ENCODE measurements around the gene SPSB4.

SPSB4 gene

DNA sequence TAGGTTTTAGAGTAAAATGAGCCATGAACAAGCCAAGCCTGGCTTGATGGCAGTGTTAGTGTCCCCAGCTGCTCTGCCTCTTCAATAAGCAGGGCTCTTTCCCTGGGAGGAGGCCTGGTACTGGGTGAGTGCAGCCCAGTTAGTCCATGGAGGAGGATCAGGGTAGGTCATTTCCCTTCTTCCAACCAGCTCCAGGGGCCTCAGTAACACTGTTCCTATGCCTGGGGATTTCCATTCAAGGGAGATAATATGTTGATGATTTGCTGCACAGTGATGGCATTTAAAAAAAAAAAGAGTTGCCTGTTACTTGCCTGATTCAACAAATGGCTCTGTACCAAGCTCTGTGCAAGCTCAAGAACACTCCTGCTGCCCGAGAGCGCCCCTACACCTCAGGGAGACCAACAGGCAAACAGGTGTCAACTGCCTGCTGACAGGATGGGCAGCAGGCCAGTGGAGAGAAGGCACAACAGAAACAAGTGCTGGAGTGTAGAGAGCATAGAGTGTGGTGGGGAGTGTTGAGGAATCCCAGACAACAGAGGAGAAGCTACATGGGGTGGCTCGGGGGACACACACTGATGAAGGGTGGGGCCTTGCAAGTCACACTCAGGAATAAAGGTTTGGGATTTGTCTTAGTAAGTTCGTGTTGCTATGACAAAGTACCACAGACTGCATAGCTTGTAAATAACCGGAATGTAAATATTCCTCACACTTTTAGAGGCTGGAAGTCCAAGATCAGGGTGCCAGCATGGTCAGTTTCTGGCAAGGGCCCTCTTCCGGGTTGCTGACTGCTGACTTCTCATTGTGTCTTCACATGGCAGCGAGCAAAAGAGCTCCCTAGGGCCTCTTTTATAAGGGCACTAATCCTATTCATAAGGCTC lies 101.9 kb downstream of the SPSB4 start:
- no peak for DNase-seq (ENCODE audit: low read depth)

DNA sequence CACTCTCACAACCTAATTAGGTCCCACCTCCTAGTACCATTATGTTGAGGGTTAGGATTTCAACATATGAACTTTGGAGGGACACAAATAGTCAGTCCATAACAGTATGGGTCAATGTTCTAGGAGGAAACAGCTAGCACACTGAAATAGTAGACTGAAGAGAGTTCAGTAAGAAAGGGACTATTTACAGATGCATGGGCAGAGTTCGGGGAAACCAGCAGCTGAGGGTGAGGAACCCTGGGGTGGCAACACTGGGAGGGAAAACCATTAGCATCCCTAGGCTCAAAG lies 102.5 kb downstream of the SPSB4 start:
- DNase-seq (ENCODE audit: low read depth): no peak

DNA sequence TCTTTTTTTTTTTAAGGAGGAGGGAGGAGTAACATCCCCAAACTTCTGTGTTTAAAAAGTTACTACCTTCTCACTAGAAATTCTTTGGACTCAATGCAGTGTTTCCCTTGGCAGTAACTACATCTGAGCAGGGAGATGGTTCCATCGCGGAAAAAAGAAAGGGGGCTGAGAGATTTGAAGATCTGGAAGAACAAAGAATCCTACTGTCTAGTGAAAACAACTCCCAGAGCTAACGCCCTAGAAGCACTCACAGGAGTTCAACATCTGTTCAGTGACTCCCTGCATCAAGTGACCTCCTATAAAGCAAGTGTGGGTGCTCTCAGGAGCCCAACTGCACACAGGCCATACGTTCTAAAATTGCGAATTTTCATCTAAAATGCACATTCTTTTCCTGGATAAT lies 113.7 kb downstream of the SPSB4 start:
- DNase-seq (ENCODE audit: low read depth): no peak

DNA sequence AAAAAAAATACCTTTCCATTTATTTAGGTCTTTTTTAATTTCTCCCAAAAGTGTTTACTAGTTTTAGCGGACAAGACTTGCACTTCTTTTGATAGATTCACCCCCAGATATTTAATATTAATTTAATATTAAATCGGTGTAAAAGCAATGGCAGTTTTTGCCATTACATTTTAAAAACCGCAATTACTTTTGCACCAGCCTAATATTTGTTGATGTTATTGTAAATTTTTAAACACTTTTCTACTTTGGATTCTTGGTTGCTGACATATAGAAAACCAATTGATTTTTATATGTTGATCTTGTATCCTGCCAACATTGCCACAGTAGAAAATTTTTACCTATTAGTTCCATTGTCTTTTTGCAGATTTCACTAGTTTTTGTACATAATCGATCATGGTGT lies 116.5 kb downstream of the SPSB4 start:
- DNase-seq (ENCODE audit: low read depth): no peak

DNA sequence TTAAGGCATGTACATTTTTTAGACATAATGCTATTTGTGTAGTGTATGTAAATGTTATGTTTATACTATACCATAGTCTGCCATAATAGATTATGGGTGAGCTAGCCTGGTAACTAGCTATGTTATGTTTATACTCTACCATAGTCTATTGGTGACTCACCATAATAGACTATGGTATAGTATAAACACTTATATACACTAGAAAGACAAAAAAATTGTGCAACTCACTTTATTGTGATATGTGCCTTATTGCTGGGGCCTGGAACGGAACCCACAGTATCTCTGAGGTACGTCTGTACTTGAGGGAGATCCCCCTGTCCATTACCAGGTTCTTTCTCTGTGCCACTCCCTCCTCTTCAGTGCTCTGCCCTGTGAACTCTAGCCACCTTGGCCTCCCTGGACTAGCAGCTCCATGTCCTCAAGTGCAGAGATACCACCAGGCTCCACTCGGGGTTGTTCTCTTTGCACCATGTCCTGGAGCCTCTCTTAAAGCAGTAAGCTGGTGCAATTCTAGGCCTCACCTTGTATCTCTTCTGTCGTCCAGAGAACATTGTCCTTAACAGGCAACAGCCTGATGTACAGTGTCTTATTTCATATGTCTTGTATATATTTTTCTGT lies 119.6 kb downstream of the SPSB4 start:
- DNase-seq (ENCODE audit: low read depth): no peak

DNA sequence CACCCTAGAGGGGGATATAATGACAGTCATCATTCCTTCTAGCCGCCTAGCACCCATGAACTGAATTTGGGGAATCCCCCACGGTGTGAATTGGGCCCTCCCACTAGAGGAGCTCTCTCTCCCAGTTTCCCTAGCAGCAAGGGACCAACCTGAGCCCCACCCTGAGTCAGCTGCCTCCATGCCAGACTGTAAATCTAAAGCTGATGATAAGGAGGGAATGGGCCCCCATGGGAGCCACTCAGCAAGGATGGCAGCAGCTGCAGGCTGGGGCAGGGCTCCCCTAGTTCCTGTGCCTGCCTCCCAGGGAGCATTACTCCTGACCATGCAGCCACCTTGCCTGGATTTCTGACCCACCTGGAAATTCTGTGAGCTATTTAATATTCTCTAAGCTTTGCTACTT lies 123.5 kb downstream of the SPSB4 start:
- no peak for DNase-seq (ENCODE audit: low read depth)

DNA sequence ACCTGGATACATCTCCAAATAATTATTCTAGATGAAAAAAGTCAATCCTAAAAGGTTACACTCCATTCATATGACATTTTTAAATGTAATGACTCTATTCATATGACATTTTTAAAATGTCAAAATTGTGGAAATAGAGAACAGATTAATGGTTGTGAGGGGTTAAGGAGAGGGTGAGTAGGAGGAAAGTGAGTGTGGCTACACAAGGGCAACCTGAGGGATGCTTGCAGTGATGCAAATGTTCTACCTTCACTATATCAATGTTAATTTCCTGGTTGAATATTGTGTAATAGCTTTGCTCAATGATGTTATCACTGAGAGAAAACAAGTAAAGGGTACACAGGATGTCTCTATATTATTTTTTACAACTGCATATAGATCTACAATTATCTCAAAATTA lies 125.6 kb downstream of the SPSB4 start:
- DNase-seq (ENCODE audit: low read depth): no peak

DNA sequence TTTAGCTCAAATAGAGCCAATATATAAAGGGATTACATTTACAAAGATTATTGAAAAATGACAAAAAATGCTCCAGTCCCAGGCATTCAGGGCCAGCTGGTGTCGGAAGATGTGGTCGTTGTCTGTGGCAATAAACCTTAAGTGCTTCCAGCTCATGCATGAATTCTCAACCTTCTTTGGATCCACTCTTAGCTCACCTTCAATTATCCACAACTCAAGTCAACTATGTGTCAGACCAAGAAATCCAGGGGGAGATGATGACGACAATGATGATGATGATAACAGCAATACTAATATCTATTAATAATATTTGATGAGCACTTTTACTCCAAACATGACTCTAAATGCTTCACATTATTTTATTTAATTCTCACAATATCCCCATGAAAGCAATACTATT lies 126.9 kb downstream of the SPSB4 start:
- DNase-seq (ENCODE audit: low read depth): no peak

DNA sequence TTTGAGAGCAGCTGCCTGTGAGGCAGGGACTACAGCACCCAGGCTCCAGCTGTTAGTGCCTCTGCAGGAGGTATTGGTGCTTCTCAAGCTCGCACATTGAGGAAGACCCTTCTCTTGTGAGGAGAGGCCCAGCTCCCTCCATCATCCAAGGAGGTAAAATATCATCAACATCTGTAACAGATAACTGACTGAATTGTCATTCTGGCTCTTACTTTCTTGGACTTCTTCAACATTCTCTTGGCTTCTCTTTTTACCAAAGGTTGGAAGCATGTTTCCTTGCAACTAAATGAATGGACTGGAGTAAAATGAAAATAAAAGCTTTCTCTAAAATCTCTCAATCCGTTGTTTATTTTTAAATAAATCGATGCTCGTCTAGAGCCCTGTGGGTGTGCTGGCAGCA lies 127.4 kb downstream of the SPSB4 start:
- no peak for DNase-seq (ENCODE audit: low read depth)

DNA sequence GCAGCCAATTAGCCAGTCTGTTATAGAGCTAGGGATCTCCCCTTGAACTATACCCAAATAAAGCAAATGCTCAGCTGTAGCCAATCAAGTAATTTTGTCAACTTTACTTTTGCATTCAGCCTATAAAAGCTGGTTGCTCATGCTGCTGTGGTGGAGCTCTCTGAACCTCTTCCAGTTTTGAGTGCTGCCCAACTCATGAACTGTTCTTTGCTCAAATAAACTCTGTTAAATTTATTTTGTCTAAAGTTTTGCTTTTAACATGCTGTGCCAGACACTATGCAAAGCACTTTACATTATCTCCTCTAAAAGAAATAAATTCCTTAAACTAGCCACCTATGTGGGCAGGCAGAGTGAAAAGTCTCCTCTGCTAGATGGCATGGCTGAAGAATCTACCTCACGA lies 128.8 kb downstream of the SPSB4 start:
- no peak for DNase-seq (ENCODE audit: low read depth)

DNA sequence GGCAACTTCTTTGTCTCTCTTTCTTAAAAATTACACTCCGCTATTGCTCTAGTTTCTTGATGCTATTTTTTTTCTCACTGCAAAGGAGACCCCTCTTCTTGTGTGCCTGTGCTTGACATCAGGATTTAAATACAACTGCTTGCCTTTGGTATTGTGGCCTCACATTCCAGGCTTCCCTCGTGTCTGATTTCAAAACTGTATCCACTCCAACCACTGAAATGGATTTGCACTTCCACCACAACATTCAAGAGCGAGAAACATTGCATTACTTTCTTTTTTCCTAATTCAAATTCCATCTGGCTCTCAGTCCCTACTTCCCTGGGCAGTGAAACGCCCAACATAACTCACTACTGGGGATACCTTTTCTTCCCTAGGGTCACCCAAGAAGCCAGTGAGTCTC lies 130.0 kb downstream of the SPSB4 start:
- DNase-seq (ENCODE audit: low read depth): no peak

DNA sequence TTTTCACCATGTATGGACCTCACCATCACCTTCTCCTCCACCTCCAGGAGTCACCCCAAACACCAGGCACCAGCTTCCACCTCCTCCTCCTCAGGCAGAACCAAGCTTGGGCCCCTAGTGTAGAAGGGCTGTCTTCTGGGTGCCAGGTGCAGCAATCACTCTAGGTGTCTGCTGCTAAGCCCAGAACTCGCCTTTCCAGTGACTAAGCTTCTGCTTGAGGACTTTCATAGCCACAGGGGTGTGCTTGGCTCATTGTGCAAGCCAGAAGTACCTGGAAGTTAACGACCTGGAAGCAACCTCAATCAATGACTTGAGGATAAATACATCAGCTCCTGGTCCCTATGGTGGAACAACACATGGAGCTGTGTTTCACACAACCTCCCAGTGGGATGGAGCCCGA lies 130.7 kb downstream of the SPSB4 start:
- DNase-seq (ENCODE audit: low read depth): no peak

DNA sequence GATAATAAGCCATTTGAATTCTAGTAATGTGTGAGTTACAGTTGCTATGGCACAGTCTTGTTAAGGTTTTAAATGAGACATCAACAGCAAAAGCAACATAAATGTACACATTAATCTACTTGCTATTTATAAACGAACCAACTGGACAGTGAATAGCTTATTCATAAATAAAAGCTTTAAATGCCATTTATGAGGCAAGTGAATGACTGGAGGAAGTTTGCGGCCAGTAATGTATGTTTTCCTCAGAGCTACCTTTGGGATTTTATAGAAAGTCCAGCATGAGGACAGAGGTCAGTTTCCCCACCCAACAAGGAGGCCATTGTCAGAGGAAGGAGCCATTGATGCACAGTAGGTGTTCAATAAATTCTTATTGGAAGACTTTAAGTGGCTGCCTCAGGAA lies 132.5 kb downstream of the SPSB4 start:
- DNase-seq (ENCODE audit: low read depth): no peak

DNA sequence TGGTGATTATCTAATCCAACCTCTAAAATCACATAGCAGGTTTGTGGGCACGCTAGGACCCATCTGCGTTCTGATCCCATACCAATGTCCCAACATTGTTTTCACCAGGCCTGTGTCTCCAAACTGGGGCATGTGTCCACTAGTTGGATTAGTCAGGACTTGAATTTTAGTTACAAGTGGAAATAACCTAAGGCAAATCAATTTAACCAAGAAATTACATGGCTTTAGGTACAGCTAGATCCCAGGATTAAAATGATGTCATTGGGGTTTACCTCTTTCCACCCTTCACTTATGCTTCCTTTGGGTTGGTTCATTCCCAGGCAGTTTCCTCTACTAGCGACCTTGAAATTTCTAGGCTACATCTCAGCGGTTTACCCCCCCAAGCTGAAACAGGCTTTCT lies 133.3 kb downstream of the SPSB4 start:
- no peak for DNase-seq (ENCODE audit: low read depth)

DNA sequence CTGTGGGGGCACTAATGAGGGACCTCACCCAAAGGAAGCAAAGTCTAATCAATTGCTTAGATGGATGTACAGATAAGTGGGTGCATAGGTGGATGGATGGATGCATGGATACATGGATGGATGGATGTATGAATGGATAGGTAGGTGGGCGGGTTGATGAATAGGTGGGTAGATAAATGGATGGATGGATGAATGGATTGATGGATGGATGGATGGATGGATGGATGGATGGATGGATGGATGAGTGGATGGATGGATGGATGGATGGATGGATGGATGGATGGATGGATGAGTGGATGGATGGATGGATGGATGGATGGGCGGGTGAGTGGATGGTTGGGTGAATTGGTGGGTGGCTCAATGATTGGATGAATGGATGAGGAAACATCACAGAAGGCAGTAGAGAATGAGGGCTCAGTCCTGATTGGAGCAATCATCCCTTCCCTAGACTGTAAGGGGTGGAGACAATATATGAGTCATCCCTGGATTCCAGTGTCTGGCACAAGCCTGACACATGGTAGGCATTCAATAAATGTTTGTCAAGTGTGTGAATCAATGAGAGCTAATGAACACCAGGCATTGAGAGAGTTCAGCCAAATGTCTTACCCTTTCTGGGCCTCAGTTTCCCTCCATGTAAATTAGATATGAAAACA lies 140.1 kb downstream of the SPSB4 start:
- no peak for DNase-seq (ENCODE audit: low read depth)

DNA sequence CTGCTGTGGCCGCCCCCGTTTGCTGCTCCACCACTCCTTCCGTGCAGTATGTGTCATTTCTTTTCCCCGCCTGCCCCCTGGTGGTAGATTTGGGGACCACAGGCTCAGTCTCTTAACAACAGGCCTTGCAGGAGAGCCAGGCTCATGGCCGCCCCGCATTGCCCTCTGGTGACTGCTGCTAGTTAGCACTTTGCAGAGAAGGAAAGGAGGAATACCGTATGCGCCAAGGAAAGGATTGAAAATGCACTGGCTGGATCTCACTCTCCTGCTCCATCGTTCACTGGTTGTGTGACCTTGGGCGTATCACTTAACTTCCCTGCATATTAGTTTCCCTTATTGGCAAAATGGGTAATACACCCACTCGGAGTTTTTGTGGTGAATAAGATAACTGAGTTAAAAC lies 141.2 kb downstream of the SPSB4 start:
- DNase-seq (ENCODE audit: low read depth): peak; percentile 90

DNA sequence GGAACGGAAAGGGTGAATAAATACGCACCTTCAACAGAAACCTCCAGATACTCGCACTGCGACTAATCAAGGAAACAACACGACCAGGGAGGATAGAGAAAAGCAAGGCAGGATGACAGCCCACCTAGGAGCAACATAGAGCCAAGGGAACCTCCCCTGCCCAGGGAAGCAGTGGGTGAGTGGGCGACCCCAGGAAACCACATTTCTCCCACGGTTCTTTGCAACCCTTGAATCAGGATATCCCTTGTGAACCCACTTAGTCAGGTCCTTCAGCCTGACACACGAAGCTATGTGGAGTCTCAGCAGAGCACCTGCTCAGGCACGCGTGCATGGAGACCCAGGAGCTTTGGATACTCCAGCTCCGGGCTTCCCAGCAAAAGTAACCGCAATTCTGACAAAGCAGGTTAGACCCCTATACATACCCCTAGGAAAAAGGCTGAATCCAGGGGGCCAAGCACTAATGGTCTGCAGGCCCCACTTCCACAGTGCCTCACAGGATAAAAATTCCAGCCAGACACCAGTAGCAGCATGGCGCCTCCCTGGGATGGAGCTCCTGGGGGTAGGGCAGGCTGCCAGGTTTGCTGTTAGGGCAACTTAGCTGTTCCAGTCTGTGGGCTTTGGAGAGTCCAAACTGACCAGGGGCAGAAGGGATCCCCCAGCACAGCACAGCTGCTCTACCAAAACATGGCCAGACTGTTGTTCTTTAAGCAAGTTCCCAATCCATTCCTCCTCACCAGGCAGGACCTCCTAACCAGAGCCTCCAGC lies 142.1 kb downstream of the SPSB4 start:
- no peak for DNase-seq (ENCODE audit: low read depth)

Measured in GM04504 (cell line).